ENCODE results near the gene AGPAT1. TPM values are rescaled to one million over a fixed set of nuclear protein-coding genes. Genes with fewer than 3 reads are reported as not detected.

AGPAT1 gene
- total RNA-seq, 2 experiments from 2014 or later, result 24.5 to 28.1 TPM

GRCh38 chr6:32132110-32132509 lies 43.8 kb downstream of the AGPAT1 start:
- Histone ChIP-seq H3K27ac (ENCODE audit: low read depth, low read length, poor library complexity, severe bottlenecking) (no peak overlapping the region), H3K4me3 (ENCODE audit: low read depth, low read length, poor library complexity, severe bottlenecking) (no peak overlapping the region), H4K20me1 (ENCODE audit: insufficient read depth, low read length) (no peaks in the 10 kb centered on the region), H3K4me2 (ENCODE audit: low read length) (no peak overlapping the region), H2AFZ (ENCODE audit: low read length) (no peak overlapping the region), H3K36me3 (ENCODE audit: insufficient read depth, low read length) (no peaks in the 10 kb centered on the region), H3K79me2 (ENCODE audit: insufficient read depth, low read depth, low read length) (peaks cover 22% of the 10 kb centered on the region; the same call in 1 of the 2 replicates), H3K9me2 (ENCODE audit: insufficient read depth, low read length) (no peaks in the 10 kb centered on the region), H3K9me3 (ENCODE audit: low read length) (no peaks in the 10 kb centered on the region), H3K4me1 (ENCODE audit: insufficient read depth, low read length, poor library complexity, severe bottlenecking) (peaks cover 23% of the 10 kb centered on the region)
- POLR2A ChIA-PET, result no interaction called here
- TF ChIP-seq EZH2phosphoT487 (IDR thresholded peaks at IDR 0.05; ENCODE audit: borderline replicate concordance, low read depth, low read length) (no peak), CTCF (conservative IDR thresholded peaks at IDR 0.05; ENCODE audit: low read length) (no peak)
- no peak for DNase-seq (ENCODE audit: low spot score)
- no TSS peak for BruUV-seq (replicated peaks)
- intact Hi-C loops (cut with micrococcal nuclease; ENCODE audit: unreplicated experiment), result no loop called here
- CTCF ChIA-PET (ENCODE audit: unreplicated experiment), result no interaction called here

- Histone ChIP-seq H3K9me3 (ENCODE audit: low read length) (no peaks in the 10 kb centered on the region), H3K4me3 (ENCODE audit: low read depth, low read length, poor library complexity, severe bottlenecking) (no peak overlapping the region), H3K9me2 (ENCODE audit: insufficient read depth, low read length) (no peaks in the 10 kb centered on the region), H3K79me2 (ENCODE audit: insufficient read depth, low read depth, low read length) (peaks cover 28% of the 10 kb centered on the region; the same call in 1 of the 2 replicates), H4K20me1 (ENCODE audit: insufficient read depth, low read length) (no peaks in the 10 kb centered on the region), H3K4me1 (ENCODE audit: insufficient read depth, low read length, poor library complexity, severe bottlenecking) (peaks cover 29% of the 10 kb centered on the region), H3K27ac (ENCODE audit: low read depth, low read length, poor library complexity, severe bottlenecking) (no peak overlapping the region), H3K36me3 (ENCODE audit: insufficient read depth, low read length) (peaks cover 4% of the 10 kb centered on the region; the same call in 1 of the 2 replicates), H3K4me2 (ENCODE audit: low read length) (no peak overlapping the region), H2AFZ (ENCODE audit: low read length) (no peak overlapping the region)
- intact Hi-C loops (cut with micrococcal nuclease; ENCODE audit: unreplicated experiment), result no loop called here
- TF ChIP-seq CTCF (conservative IDR thresholded peaks at IDR 0.05; ENCODE audit: low read length) (no peak), EZH2phosphoT487 (IDR thresholded peaks at IDR 0.05; ENCODE audit: borderline replicate concordance, low read depth, low read length) (no peak)
- no TSS peak for BruUV-seq (replicated peaks)
- ChIA-PET CTCF (ENCODE audit: unreplicated experiment) (no interaction called here), POLR2A (no interaction called here)
- DNase-seq (ENCODE audit: low spot score), result no peak
Measured at GRCh38 chr6:32131439-32131948, 44.4 kb downstream of the AGPAT1 start.

GRCh38 chr6:32129297-32130088 lies 46.4 kb downstream of the AGPAT1 start:
- peak overlapping the region; percentile 97 for H3K4me2 ChIP-seq (ENCODE audit: low read length)
- intact Hi-C loops (cut with micrococcal nuclease; ENCODE audit: unreplicated experiment), result loop anchor here (1.0 kb wide), 1 partner anchor 25 kb away; the partner anchor contains the start of gene PPT2
- H3K27ac ChIP-seq (ENCODE audit: low read depth, low read length, poor library complexity, severe bottlenecking), result peak overlapping the region; percentile 27
- TF ChIP-seq EZH2phosphoT487 (IDR thresholded peaks at IDR 0.05; ENCODE audit: borderline replicate concordance, low read depth, low read length), result no peak
- no peak for TF ChIP-seq CTCF (conservative IDR thresholded peaks at IDR 0.05; ENCODE audit: low read length)
- TSS peak; percentile 45 for BruUV-seq (replicated peaks)
- DNase-seq (ENCODE audit: low spot score), result no peak
- peak overlapping the region; percentile 79 for H3K4me3 ChIP-seq (ENCODE audit: low read depth, low read length, poor library complexity, severe bottlenecking)
- peaks cover 30% of the 10 kb centered on the region; the same call in 1 of the 2 replicates for H3K79me2 ChIP-seq (ENCODE audit: insufficient read depth, low read depth, low read length)
- peak overlapping the region; percentile 77 for H2AFZ ChIP-seq (ENCODE audit: low read length)
- no peaks in the 10 kb centered on the region for H3K9me3 ChIP-seq (ENCODE audit: low read length)
- no peaks in the 10 kb centered on the region for H3K9me2 ChIP-seq (ENCODE audit: insufficient read depth, low read length)
- ChIA-PET CTCF (ENCODE audit: unreplicated experiment) (no interaction called here), POLR2A (interaction anchor here (0.6 to 1.8 kb wide), 5 partner anchors 11 to 657 kb away, joined by 3 to 5 read pairs (median 3); partner anchors contain the start of gene GPSM3)
- peaks cover 21% of the 10 kb centered on the region for H3K36me3 ChIP-seq (ENCODE audit: insufficient read depth, low read length)
- H3K4me1 ChIP-seq (ENCODE audit: insufficient read depth, low read length, poor library complexity, severe bottlenecking), result peaks cover 29% of the 10 kb centered on the region
- H4K20me1 ChIP-seq (ENCODE audit: insufficient read depth, low read length), result no peaks in the 10 kb centered on the region
